Activated T-cell treated with anti-CD3 and anti-CD28 coated beads, Interleukin-2, amount 50 U/mL, for 48 hours (primary cell): ENCODE results near the gene LRMDA.

Experiments used
- DNase-seq, 2 experiments: peaks; one replicate each; pipeline ENCODE4 v3.0.0-alpha.2; 2020

LRMDA gene

GRCh38 chr10:76436401-76436811 lies 1005.0 kb downstream of the LRMDA start:
- DNase-seq = no peak

- DNase-seq = no peak
Measured at GRCh38 chr10:76436981-76437380, 1005.6 kb downstream of the LRMDA start.

GRCh38 chr10:76440426-76440825 lies 1009.0 kb downstream of the LRMDA start:
- DNase-seq = no peak

- DNase-seq = no peak
Measured at GRCh38 chr10:76442113-76442512, 1010.7 kb downstream of the LRMDA start.

- DNase-seq = no peak
Measured at GRCh38 chr10:76444034-76444800, 1012.8 kb downstream of the LRMDA start.

GRCh38 chr10:76447578-76447977 lies 1016.2 kb downstream of the LRMDA start:
- no peak for DNase-seq

GRCh38 chr10:76451911-76452310 lies 1020.5 kb downstream of the LRMDA start:
- no peak for DNase-seq

GRCh38 chr10:76453332-76453731 lies 1021.9 kb downstream of the LRMDA start:
- no peak for DNase-seq

GRCh38 chr10:76453997-76454396 lies 1022.6 kb downstream of the LRMDA start:
- DNase-seq = no peak

GRCh38 chr10:76454506-76455140 lies 1023.2 kb downstream of the LRMDA start:
- no peak for DNase-seq

- DNase-seq = no peak
Measured at GRCh38 chr10:76456197-76456596, 1024.8 kb downstream of the LRMDA start.

GRCh38 chr10:76459016-76459730 lies 1027.7 kb downstream of the LRMDA start:
- no peak for DNase-seq

GRCh38 chr10:76461024-76461423 lies 1029.6 kb downstream of the LRMDA start:
- no peak for DNase-seq

- no peak for DNase-seq
Measured at GRCh38 chr10:76463111-76463510, 1031.7 kb downstream of the LRMDA start.

GRCh38 chr10:76466836-76467503 lies 1035.5 kb downstream of the LRMDA start:
- no peak for DNase-seq

- no peak for DNase-seq
Measured at GRCh38 chr10:76469675-76470074, 1038.3 kb downstream of the LRMDA start.

- no peak for DNase-seq
Measured at GRCh38 chr10:76479103-76479790, 1047.8 kb downstream of the LRMDA start.

- DNase-seq = no peak
Measured at GRCh38 chr10:76481178-76481577, 1049.8 kb downstream of the LRMDA start.

- DNase-seq = no peak
Measured at GRCh38 chr10:76487582-76487981, 1056.2 kb downstream of the LRMDA start.

GRCh38 chr10:76488602-76489001 lies 1057.2 kb downstream of the LRMDA start:
- no peak for DNase-seq

- no peak for DNase-seq
Measured at GRCh38 chr10:76491216-76491615, 1059.8 kb downstream of the LRMDA start.

GRCh38 chr10:76492026-76492425 lies 1060.6 kb downstream of the LRMDA start:
- DNase-seq = no peak
